GM12891 (cell line): ENCODE data around the gene ALDH3B2.

ENCODE experiments used
- PAX5 ChIP-seq: IDR thresholded peaks from 2 replicates; pipeline ENCODE4 v1.6.1; 2011; ENCODE audit warnings: low read length, moderate library complexity, mild to moderate bottlenecking; ENCODE audit not compliant: insufficient read depth, severe bottlenecking
- POLR2A ChIP-seq: IDR thresholded peaks from 2 replicates; pipeline ENCODE4 v1.6.1; 2011; ENCODE audit warnings: low read depth, low read length, control low read depth
- POLR2AphosphoS5 ChIP-seq: IDR thresholded peaks from 2 replicates; pipeline ENCODE4 v1.6.1; 2011; ENCODE audit warnings: low read depth, low read length, control low read depth
- POU2F2 ChIP-seq: IDR thresholded peaks from 2 replicates; pipeline ENCODE4 v1.6.1; 2011; ENCODE audit warnings: low read depth, mild to moderate bottlenecking, control low read depth, low read length, moderate library complexity
- TAF1 ChIP-seq: IDR thresholded peaks from 2 replicates; pipeline ENCODE4 v1.6.1; 2011; ENCODE audit warnings: low read depth, low read length, control low read depth

- TF ChIP-seq TAF1 (no peak), POLR2AphosphoS5 (no peak), POLR2A (no peak), POU2F2 (no peak), PAX5 (no peak)
Measured at GRCh38 chr11:67644042-67644441, 30.4 kb downstream of the ALDH3B2 start.
